Tibial artery (tissue), 4 donors: ENCODE results near the gene TOGARAM2.
A peak's percentile ranks its signal among the peaks of the same experiment; 100 is the strongest.

Experiments used
- DNase-seq, 2 donors: peaks; one replicate each; pipeline ENCODE4 v3.0.0-alpha.2; 2019
- H3K27ac ChIP-seq, 2 donors: fragments of 200-600 bp; sonication (generic) in 1 of 2; 1 replicate in 1 of 2; 2 replicates in 1 of 2; pipeline ENCODE4 v1.5.1; 2018 to 2019; ENCODE audit warnings: mild to moderate bottlenecking in 1 of 2
- H3K27me3 ChIP-seq, 2 donors: fragments of 200-600 bp; sonication (generic) in 1 of 2; one replicate each; pipeline versions ENCODE4 v1.5.1 to v1.6.0; 2016 to 2019
- H3K36me3 ChIP-seq, 3 donors: fragments of 200-600 bp; sonication (generic) in 2 of 3; one replicate each; pipeline ENCODE4 v1.5.1; 2016 to 2019; ENCODE audit warnings: mild to moderate bottlenecking in 2 of 3
- H3K4me1 ChIP-seq, 4 donors: fragments of 200-600 bp; sonication (generic) in 2 of 4; 1 replicate in 3 of 4; 2 replicates in 1 of 4; pipeline ENCODE4 v1.5.1; 2016 to 2019
- H3K4me3 ChIP-seq, 2 donors: fragments of 200-600 bp; sonication (generic) in 1 of 2; 1 replicate in 1 of 2; 2 replicates in 1 of 2; pipeline ENCODE4 v1.5.1; 2018 to 2019; ENCODE audit warnings: mild to moderate bottlenecking in 2 of 2
- H3K9me3 ChIP-seq, 3 donors: fragments of 200-600 bp; sonication (generic) in 1 of 3; one replicate each; pipeline ENCODE4 v1.5.1; 2016 to 2019
- intact Hi-C: fragments of 100-400 bp; cut with DNase I; formaldehyde crosslinking; loops from one replicate; pipeline ENCODE4 v1.15.0; 2023; ENCODE audit warnings: low total_unique reads
- TF ChIP-seq, protein P1 (sequence below), 2 experiments: fragments of 200-600 bp in 1 of 2; fragments of 450-650 bp in 1 of 2; IDR thresholded peaks; one replicate each; pipeline ENCODE4 v1.5.1; 2017 to 2019; ENCODE audit warnings: antibody characterized with exemption in 2 of 2, mild to moderate bottlenecking in 1 of 2, moderate library complexity in 1 of 2

TOGARAM2 gene

DNA sequence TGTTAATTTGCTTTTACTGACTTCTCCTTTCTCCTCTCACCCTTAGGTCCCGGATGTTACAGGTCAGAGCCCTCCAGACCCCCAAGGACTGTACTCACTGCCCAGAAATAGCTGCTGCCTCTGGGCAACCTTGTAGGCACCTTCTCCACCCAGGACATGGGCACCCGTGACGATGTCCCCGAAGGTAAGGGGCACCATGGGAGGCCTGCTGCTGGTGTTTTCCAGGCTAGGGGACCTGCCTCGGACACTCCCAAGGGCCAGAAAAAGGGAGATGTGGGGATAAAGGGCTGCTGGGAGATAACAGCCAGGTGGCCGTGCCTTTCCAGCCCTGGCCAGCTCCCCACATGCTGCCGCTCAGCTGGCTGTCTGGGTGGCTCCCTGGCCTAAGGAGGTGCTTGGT is 13.6 kb downstream of the TOGARAM2 start:
- Histone ChIP-seq H3K36me3 (no peaks in the 10 kb centered on the region), H3K4me3 (no peak overlapping the region), H3K4me1 (peaks cover 0 to 10% (median 4%) of the 10 kb centered on the region in 4 donors), H3K9me3 (no peaks in the 10 kb centered on the region), H3K27ac (no peak overlapping the region), H3K27me3 (no peaks in the 10 kb centered on the region)
- TF ChIP-seq, protein P1, sequence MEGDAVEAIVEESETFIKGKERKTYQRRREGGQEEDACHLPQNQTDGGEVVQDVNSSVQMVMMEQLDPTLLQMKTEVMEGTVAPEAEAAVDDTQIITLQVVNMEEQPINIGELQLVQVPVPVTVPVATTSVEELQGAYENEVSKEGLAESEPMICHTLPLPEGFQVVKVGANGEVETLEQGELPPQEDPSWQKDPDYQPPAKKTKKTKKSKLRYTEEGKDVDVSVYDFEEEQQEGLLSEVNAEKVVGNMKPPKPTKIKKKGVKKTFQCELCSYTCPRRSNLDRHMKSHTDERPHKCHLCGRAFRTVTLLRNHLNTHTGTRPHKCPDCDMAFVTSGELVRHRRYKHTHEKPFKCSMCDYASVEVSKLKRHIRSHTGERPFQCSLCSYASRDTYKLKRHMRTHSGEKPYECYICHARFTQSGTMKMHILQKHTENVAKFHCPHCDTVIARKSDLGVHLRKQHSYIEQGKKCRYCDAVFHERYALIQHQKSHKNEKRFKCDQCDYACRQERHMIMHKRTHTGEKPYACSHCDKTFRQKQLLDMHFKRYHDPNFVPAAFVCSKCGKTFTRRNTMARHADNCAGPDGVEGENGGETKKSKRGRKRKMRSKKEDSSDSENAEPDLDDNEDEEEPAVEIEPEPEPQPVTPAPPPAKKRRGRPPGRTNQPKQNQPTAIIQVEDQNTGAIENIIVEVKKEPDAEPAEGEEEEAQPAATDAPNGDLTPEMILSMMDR (IDR thresholded peaks at IDR 0.05), result no peak
- DNase-seq, result no peak
- intact Hi-C loops, result no loop called here

DNA sequence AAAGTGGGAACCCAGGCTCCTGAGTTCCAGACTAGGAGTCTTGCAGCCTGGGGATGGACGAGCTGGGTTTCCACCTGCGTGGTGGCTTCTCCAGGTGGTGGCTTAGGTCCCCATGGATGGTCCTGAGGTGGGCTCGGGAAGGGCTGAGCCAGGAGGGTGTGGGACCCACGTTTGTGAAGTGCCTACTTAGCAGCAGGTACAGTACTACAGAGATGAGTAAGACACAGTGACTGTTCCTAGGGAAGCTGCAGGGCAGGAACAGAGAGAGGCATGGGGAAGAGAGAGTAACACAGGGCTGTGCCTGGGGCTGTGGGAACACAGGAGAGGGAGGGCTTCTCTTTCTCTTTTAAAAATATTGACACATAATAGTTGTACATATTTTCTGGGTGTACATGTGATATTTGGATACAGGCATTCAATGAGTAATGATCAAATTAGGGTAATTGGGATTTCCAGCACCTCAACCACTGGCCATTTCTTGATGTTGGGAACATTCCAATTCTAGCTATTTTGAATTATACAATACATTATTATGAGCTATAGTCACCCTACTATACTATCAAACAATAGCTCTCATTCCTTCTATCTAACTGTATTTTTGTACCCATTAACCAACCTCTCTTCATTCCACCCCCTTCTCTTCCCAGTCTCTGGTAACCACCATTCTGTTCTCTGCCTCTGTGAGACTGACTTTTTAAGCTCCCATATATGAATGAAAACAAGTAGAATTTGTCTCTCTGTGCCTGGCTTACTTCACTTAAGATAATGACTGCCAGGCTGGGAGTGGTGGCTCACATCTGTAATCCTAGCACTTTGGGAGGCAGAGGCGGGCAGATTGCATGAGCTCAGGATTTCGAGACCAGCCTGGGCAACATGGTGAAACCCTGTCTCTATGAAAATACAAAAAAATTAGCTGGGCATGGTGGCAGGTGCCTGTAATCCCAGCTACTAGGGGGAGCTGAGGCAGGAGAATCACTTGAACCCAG is 15.0 kb downstream of the TOGARAM2 start:
- no peak for DNase-seq
- H3K27ac ChIP-seq, result no peak overlapping the region
- no peaks in the 10 kb centered on the region for H3K36me3 ChIP-seq
- H3K4me3 ChIP-seq, result no peak overlapping the region
- peaks cover 0 to 6% (median 4%) of the 10 kb centered on the region in 4 donors for H3K4me1 ChIP-seq
- no peaks in the 10 kb centered on the region for H3K27me3 ChIP-seq
- TF ChIP-seq, protein P1 (IDR thresholded peaks at IDR 0.05), result no peak
- intact Hi-C loops, result no loop called here
- no peaks in the 10 kb centered on the region for H3K9me3 ChIP-seq

DNA sequence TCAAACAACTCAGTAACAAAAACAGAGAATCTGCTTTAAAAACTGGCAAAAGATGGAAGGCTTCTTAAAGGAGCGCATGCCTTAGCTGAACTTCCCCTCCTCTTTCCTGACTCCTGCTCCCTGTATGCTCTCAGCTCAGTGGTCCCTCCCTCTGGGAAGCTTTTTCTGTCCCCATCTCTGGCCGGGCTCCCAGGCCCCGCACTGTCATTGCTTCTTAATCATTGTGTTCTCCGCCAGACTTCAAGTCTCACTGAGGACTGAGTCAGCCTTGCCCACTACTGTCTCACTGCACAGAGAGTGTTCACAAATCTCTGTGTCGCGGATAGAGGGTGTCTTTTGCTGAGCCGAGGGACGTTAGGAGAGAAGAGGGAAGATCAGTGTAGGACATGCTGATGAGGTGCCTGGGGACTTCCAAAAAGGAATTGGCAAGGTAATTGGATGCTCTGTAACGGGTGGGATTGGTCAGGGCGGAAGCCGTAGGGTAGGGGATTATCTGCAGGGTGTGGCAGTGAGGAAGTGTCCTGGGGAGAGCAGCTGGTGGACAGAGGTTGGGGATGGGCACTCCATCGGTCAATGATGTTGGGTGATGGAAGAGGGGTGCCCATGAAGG is 16.2 kb downstream of the TOGARAM2 start:
- DNase-seq, result no peak
- intact Hi-C loops, result no loop called here
- Histone ChIP-seq H3K36me3 (no peaks in the 10 kb centered on the region), H3K4me3 (no peak overlapping the region), H3K9me3 (no peaks in the 10 kb centered on the region), H3K27ac (no peak overlapping the region), H3K4me1 (no peaks in the 10 kb centered on the region), H3K27me3 (no peaks in the 10 kb centered on the region)
- TF ChIP-seq, protein P1 (IDR thresholded peaks at IDR 0.05), result no peak

DNA sequence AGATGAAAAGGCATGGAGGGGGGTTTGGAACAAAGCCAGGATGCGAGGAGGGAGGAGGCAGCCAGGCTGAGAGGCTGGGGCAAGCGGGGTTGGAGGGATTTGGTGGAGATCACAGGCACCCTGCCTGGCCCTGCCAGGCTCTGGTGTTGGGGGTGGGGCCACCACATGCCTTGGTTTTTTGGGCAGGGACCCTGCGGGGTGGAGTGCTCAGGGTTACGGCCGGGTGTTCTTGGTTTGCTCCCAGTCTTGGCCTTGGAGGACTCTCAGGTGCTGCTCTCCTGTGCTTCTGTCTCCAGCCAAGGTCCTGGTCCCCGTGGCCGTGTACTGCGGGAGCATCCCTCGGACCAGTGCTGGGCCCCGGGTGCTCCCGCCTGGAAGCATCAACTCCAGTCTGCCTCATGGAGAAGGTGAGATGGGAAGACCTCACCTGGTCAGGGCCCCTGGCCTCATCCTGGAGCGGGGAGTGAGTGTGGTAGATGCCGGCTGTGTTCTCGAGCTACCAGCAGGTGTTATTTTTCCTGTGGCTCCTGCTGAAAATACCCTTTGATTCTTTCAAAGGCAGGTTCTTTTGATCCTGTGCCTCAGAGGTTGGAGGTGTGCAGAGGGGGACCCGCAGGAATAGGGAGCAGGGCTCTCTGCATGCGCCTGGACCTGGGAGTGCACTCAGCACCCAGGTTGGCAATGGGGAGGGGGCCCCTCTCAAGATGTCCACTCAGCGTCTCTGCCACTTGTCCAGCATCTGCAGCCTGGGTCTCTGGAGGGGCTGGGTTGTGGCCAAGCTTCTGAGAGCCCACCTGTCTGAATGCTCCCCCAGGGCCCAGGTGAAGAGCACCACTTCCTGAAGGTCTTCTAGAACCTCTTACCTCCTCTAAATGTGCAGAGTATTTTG is 17.0 kb downstream of the TOGARAM2 start:
- no peaks in the 10 kb centered on the region for H3K4me1 ChIP-seq
- DNase-seq, result no peak
- TF ChIP-seq, protein P1 (IDR thresholded peaks at IDR 0.05), result no peak
- H3K27ac ChIP-seq, result no peak overlapping the region
- H3K4me3 ChIP-seq, result no peak overlapping the region
- no peaks in the 10 kb centered on the region for H3K36me3 ChIP-seq
- H3K9me3 ChIP-seq, result no peaks in the 10 kb centered on the region
- intact Hi-C loops, result no loop called here
- no peaks in the 10 kb centered on the region for H3K27me3 ChIP-seq

DNA sequence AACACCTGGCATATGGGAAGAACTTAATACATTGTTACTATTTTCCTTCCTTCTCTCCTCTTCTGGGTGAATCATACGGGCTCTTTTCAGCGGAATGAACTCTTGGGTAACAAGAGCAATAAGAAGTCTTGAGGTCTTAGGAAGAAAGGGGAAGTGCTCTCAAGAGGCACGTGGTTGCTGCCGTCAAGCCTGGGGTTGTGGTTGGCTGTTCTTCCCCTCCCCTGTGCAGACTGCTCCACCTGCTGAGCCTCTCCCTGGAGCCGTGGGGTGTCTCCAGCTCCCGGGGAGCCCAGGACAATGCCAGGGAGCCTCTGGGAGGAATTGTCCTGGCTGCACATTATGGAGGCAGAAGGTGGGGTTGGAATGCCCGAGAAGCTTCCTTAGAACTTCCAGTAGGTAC is 19.4 kb downstream of the TOGARAM2 start:
- no peak overlapping the region for H3K4me3 ChIP-seq
- no peaks in the 10 kb centered on the region for H3K9me3 ChIP-seq
- no peak overlapping the region for H3K27ac ChIP-seq
- TF ChIP-seq, protein P1 (IDR thresholded peaks at IDR 0.05), result no peak
- no peaks in the 10 kb centered on the region for H3K36me3 ChIP-seq
- no peaks in the 10 kb centered on the region for H3K4me1 ChIP-seq
- intact Hi-C loops, result no loop called here
- no peaks in the 10 kb centered on the region for H3K27me3 ChIP-seq
- DNase-seq, result peak; percentile 71 to 81
